ENCODE data around the gene PTPN14.

PTPN14 gene

GRCh38 chr1:214473862-214474261 lies 77.5 kb downstream of the PTPN14 start:
- no peak for DNase-seq

DNA sequence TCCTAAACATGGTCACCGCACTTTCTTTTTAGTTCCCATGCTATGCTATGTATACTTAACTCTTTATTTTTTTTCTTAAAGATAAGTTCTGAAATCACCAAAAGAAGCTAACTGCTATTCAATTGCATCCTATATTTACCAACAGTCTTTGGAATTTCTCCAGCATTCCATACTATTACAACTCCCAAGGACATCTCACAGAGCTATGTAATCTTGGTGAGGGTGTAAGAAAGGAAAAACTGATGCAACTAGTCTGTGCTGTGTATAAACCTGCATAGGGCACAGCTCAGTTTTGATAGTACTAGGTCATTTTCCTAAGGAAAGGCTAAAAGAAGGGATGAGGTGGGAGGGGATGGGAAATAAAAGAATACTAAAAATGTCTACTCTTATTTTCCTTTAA lies 78.0 kb downstream of the PTPN14 start:
- no peak for DNase-seq

GRCh38 chr1:214472364-214472763 lies 79.0 kb downstream of the PTPN14 start:
- DNase-seq, result no peak

GRCh38 chr1:214471458-214471857 lies 79.9 kb downstream of the PTPN14 start:
- no peak for DNase-seq

GRCh38 chr1:214470132-214470531 lies 81.3 kb downstream of the PTPN14 start:
- DNase-seq, result no peak

DNA sequence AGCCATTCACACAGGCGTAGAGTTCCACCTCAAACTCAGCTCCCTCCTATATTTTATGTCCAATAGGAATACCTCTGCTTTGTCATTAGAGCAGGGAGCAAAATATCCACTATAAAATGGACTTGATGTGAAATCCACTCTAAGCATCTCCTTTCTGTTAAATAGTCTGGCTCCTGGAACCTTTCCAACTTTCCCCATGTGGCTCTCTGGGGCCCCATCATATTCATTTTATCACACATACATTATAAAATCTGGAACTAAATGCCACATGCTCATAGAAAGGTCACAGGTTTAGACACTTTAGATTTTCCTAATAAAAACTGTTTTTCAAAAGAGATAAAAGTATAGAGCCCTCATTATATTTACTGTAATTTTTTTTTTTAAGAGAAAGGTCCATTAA lies 82.1 kb downstream of the PTPN14 start:
- DNase-seq, result no peak

- DNase-seq, result no peak
These were observed 84.3 kb downstream of the PTPN14 start for GRCh38 chr1:214467078-214467585.

GRCh38 chr1:214466403-214467077 lies 84.9 kb downstream of the PTPN14 start:
- DNase-seq, result no peak

DNA sequence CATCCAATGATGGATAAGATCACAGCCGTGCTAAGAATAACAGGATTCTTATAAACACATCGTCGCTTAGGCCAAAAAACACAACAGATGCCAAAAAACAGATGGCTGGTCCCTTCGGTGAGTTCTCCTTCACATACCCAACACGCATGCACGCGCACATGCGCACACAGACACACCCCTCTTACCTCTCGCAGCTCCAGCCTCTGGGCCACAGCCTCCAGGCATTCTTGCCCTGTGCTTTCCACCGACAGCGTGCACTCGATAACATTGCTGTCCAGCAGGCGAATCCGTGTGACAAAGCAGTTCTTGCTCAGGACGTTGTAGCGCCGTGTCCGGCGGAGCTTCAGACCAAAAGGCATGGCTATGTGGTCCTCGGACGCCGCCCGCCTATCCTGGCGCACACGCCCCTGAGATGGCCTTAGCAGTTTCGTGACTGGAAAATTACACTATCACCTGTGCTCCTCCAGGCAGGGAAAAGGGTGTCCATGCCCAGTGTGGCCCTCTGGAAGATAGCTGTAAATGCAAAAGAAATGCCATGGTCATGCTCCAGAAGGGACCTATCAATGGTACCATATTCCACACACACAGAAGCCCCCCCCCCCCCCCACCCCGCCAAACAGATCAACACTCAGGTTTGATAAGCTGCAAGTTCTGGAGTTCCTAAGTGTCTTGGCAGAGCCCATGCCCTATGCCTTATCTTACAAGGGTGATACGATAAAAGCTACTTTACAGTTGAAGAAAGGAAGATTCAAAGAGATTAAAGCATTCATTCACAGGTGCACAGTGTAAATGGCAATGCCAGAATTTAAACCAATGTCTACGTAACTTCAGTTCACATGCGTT lies 86.7 kb downstream of the PTPN14 start:
- no peak for DNase-seq

- DNase-seq, result no peak
These were observed 87.8 kb downstream of the PTPN14 start for GRCh38 chr1:214463596-214463995.

- DNase-seq, result no peak
These were observed 88.5 kb downstream of the PTPN14 start for GRCh38 chr1:214462882-214463281.

- DNase-seq, result no peak
These were observed 90.1 kb downstream of the PTPN14 start for GRCh38 chr1:214461305-214461704.

GRCh38 chr1:214460304-214460916 lies 91.0 kb downstream of the PTPN14 start:
- DNase-seq, result no peak

- no peak for DNase-seq
These were observed 91.5 kb downstream of the PTPN14 start for GRCh38 chr1:214459895-214460294.

GRCh38 chr1:214458541-214458940 lies 92.9 kb downstream of the PTPN14 start:
- no peak for DNase-seq

- no peak for DNase-seq
These were observed 95.2 kb downstream of the PTPN14 start for GRCh38 chr1:214455971-214456867.

GRCh38 chr1:214455479-214455878 lies 95.9 kb downstream of the PTPN14 start:
- DNase-seq, result no peak

- DNase-seq, result no peak
These were observed 96.6 kb downstream of the PTPN14 start for GRCh38 chr1:214454569-214455396.

GRCh38 chr1:214453109-214453722 lies 98.2 kb downstream of the PTPN14 start:
- no peak for DNase-seq

GRCh38 chr1:214452152-214452784 lies 99.1 kb downstream of the PTPN14 start:
- DNase-seq, result no peak

GRCh38 chr1:214451596-214451995 lies 99.8 kb downstream of the PTPN14 start:
- DNase-seq, result no peak
